HG02938 (cell line): ENCODE results near the gene ACCSL.

ENCODE experiments used
- ATAC-seq: cut with Tn5 transposase; IDR thresholded peaks from one replicate; pipeline ENCODE4 v1.9.1; 2021; ENCODE audit warnings: mild to moderate bottlenecking, moderate library complexity; ENCODE audit not compliant: unreplicated experiment

Gene ACCSL

GRCh38 chr11:44017443-44018126 lies 30.2 kb upstream of the ACCSL start:
- ATAC-seq = no peak

- no peak for ATAC-seq
These were observed 29.7 kb upstream of the ACCSL start for GRCh38 chr11:44018127-44018521.

GRCh38 chr11:44018829-44019228 lies 29.0 kb upstream of the ACCSL start:
- ATAC-seq = no peak

GRCh38 chr11:44024977-44025376 lies 22.8 kb upstream of the ACCSL start:
- no peak for ATAC-seq

GRCh38 chr11:44025727-44026126 lies 22.1 kb upstream of the ACCSL start:
- ATAC-seq = no peak

GRCh38 chr11:44028401-44028800 lies 19.4 kb upstream of the ACCSL start:
- no peak for ATAC-seq

- no peak for ATAC-seq
These were observed 18.8 kb upstream of the ACCSL start for GRCh38 chr11:44028816-44029506.

- no peak for ATAC-seq
These were observed 18.3 kb upstream of the ACCSL start for GRCh38 chr11:44029507-44029845.

GRCh38 chr11:44029977-44030911 lies 17.5 kb upstream of the ACCSL start:
- ATAC-seq = no peak

- no peak for ATAC-seq
These were observed 16.8 kb upstream of the ACCSL start for GRCh38 chr11:44030996-44031395.

GRCh38 chr11:44031549-44031948 lies 16.2 kb upstream of the ACCSL start:
- no peak for ATAC-seq

GRCh38 chr11:44032299-44033085 lies 15.3 kb upstream of the ACCSL start:
- ATAC-seq = no peak

GRCh38 chr11:44033411-44033850 lies 14.3 kb upstream of the ACCSL start:
- no peak for ATAC-seq

GRCh38 chr11:44033856-44034255 lies 13.9 kb upstream of the ACCSL start:
- no peak for ATAC-seq

- no peak for ATAC-seq
These were observed 13.1 kb upstream of the ACCSL start for GRCh38 chr11:44034639-44035038.

- ATAC-seq = peak; percentile 86
These were observed 10.7 kb upstream of the ACCSL start for GRCh38 chr11:44036811-44037657.

- no peak for ATAC-seq
These were observed 10.2 kb upstream of the ACCSL start for GRCh38 chr11:44037658-44037998.

GRCh38 chr11:44043157-44043556 lies 4.6 kb upstream of the ACCSL start:
- ATAC-seq = no peak

- no peak for ATAC-seq
These were observed 1.6 kb upstream of the ACCSL start for GRCh38 chr11:44046182-44046581.

GRCh38 chr11:44047298-44047697 lies 483 bp upstream of the ACCSL start:
- no peak for ATAC-seq
